ENCODE results near the gene PLLP. TPM values are rescaled to one million over a fixed set of nuclear protein-coding genes. Genes with fewer than 3 reads are reported as not detected.

PLLP gene
- total RNA-seq, 1 experiment from 2014 or later: 0.72 TPM

DNA sequence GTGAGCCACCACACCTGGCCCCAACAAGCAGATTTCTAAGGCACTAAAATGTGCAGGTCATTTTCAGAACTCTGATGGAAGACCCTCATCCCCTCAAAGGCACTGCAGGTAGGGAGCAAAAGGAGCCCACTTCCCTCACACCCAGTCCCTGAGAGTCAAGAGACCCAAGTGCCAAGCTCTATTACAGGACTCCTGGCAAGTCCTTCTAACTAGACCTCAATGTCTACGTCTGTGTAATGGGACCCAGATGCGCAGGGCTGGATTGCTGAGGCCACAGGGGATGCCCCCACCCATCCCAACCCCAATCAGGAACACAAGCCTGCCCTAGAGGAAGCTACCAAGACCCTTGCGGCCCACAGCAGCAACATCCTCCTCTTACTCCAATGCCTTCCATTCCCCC, 2.7 kb downstream of the PLLP start:
- H3K27ac ChIP-seq (ENCODE audit: low read length): no peak overlapping the region
- no peaks in the 10 kb centered on the region for H3K27me3 ChIP-seq (ENCODE audit: control insufficient read depth, insufficient read depth, low read length)
- H3K4me3 ChIP-seq (ENCODE audit: low read depth in 2 of 2, low read length in 2 of 2): no peak overlapping the region
- TF ChIP-seq POLR2AphosphoS5 (IDR thresholded peaks at IDR 0.05; ENCODE audit: low read depth, low read length): no peak
- TF ChIP-seq SIN3A (IDR thresholded peaks at IDR 0.05; ENCODE audit: borderline replicate concordance, insufficient read depth, low read depth, low read length): no peak
- no peak for TF ChIP-seq REST (IDR thresholded peaks at IDR 0.05; ENCODE audit: insufficient read depth in 1 of 2, low read depth in 2 of 2, low read length in 1 of 2)
- TF ChIP-seq, protein P1, sequence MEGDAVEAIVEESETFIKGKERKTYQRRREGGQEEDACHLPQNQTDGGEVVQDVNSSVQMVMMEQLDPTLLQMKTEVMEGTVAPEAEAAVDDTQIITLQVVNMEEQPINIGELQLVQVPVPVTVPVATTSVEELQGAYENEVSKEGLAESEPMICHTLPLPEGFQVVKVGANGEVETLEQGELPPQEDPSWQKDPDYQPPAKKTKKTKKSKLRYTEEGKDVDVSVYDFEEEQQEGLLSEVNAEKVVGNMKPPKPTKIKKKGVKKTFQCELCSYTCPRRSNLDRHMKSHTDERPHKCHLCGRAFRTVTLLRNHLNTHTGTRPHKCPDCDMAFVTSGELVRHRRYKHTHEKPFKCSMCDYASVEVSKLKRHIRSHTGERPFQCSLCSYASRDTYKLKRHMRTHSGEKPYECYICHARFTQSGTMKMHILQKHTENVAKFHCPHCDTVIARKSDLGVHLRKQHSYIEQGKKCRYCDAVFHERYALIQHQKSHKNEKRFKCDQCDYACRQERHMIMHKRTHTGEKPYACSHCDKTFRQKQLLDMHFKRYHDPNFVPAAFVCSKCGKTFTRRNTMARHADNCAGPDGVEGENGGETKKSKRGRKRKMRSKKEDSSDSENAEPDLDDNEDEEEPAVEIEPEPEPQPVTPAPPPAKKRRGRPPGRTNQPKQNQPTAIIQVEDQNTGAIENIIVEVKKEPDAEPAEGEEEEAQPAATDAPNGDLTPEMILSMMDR (IDR thresholded peaks at IDR 0.05): no peak
- DNase-seq (ENCODE audit: low read depth, low spot score) (no peak), ATAC-seq (no peak)
- no peaks in the 10 kb centered on the region for H3K9me3 ChIP-seq (ENCODE audit: control insufficient read depth, insufficient read depth, low read depth, low read length)
- H3K4me1 ChIP-seq (ENCODE audit: control insufficient read depth, insufficient read depth, low read length): no peaks in the 10 kb centered on the region
- POLR2A ChIA-PET: no interaction called here
- CTCF ChIA-PET: no interaction called here
- intact Hi-C loops (cut with micrococcal nuclease; ENCODE audit: unreplicated experiment): no loop called here
- no TSS peak for BruUV-seq (replicated peaks)
- in situ Hi-C loops (cut with HindIII; ENCODE audit: low pct_unique_long_range_greater_than_20kb, low sequenced_read_pairs): no loop called here
- H3K36me3 ChIP-seq (ENCODE audit: control insufficient read depth, insufficient read depth, low read length): no peaks in the 10 kb centered on the region

GRCh38 chr16:57279780-57280638, 4.5 kb downstream of the PLLP start:
- ATAC-seq (no peak), DNase-seq (ENCODE audit: low read depth, low spot score) (no peak)
- TF ChIP-seq SIN3A (IDR thresholded peaks at IDR 0.05; ENCODE audit: borderline replicate concordance, insufficient read depth, low read depth, low read length) (no peak), TCF7L2 (IDR thresholded peaks at IDR 0.05; ENCODE audit: low read depth, low read length) (no peak), POLR2AphosphoS5 (IDR thresholded peaks at IDR 0.05; ENCODE audit: low read depth, low read length) (no peak), REST (IDR thresholded peaks at IDR 0.05; ENCODE audit: insufficient read depth in 1 of 2, low read depth in 2 of 2, low read length in 1 of 2) (no peak)
- TF ChIP-seq, protein P1 (IDR thresholded peaks at IDR 0.05): no peak
- intact Hi-C loops (cut with micrococcal nuclease; ENCODE audit: unreplicated experiment): no loop called here
- in situ Hi-C loops (cut with HindIII; ENCODE audit: low pct_unique_long_range_greater_than_20kb, low sequenced_read_pairs): no loop called here
- Histone ChIP-seq H3K27me3 (ENCODE audit: control insufficient read depth, insufficient read depth, low read length) (no peaks in the 10 kb centered on the region), H3K36me3 (ENCODE audit: control insufficient read depth, insufficient read depth, low read length) (no peaks in the 10 kb centered on the region), H3K9me3 (ENCODE audit: control insufficient read depth, insufficient read depth, low read depth, low read length) (no peaks in the 10 kb centered on the region), H3K4me1 (ENCODE audit: control insufficient read depth, insufficient read depth, low read length) (no peaks in the 10 kb centered on the region), H3K4me3 (ENCODE audit: low read depth in 2 of 2, low read length in 2 of 2) (no peak overlapping the region), H3K27ac (ENCODE audit: low read length) (no peak overlapping the region)
- ChIA-PET POLR2A (no interaction called here), CTCF (interaction anchor here (0.7 kb wide), 1 partner anchor 24 kb away, joined by 4 read pairs; no protein-coding TSS in a partner anchor)
- no TSS peak for BruUV-seq (replicated peaks)
